ENCODE results near the gene TMEM87A. TPM values are rescaled to one million over a fixed set of nuclear protein-coding genes. Genes with fewer than 3 reads are reported as not detected.
"Not testable (repeated sequence)": the region's sequence is repeated elsewhere in the genome, so short reads cannot be mapped to it uniquely, and the experiment has no call there.

Gene TMEM87A
- total RNA-seq, 1 donor from 2014 or later: 52.6 TPM

GRCh38 chr15:42313463-42313862, 40.2 kb upstream of the TMEM87A start:
- ChIA-PET CTCF (no interaction called here), POLR2A (no interaction called here)
- no peaks in the 10 kb centered on the region for H3K9me3 Mint-ChIP-seq
- no peaks in the 10 kb centered on the region for H3K4me1 Mint-ChIP-seq
- no peak overlapping the region for H3K4me3 Mint-ChIP-seq
- intact Hi-C loops (cut with micrococcal nuclease): loop anchor here (1.0 kb wide), 1 partner anchor 38 kb away; no protein-coding TSS in a partner anchor
- no peak for TF ChIP-seq CTCF (IDR thresholded peaks at IDR 0.05)
- no peak for ATAC-seq (ENCODE audit: low read depth)
- DNase-seq: no peak
- no peak overlapping the region for H3K27ac Mint-ChIP-seq
- H3K27me3 Mint-ChIP-seq: no peaks in the 10 kb centered on the region
- peaks cover 75% of the 10 kb centered on the region for H3K36me3 Mint-ChIP-seq (ENCODE audit: low read depth)

- peaks cover 58% of the 10 kb centered on the region for H3K36me3 Mint-ChIP-seq (ENCODE audit: low read depth)
- intact Hi-C loops (cut with micrococcal nuclease): no loop called here
- POLR2A ChIA-PET: no interaction called here
Observed at GRCh38 chr15:42306681-42307080, 33.4 kb upstream of the TMEM87A start.

GRCh38 chr15:42301004-42301403, 27.8 kb upstream of the TMEM87A start:
- H3K27me3 Mint-ChIP-seq; H3K27ac Mint-ChIP-seq; CTCF ChIA-PET; intact Hi-C loops (cut with micrococcal nuclease); ATAC-seq (ENCODE audit: low read depth); H3K4me3 Mint-ChIP-seq; H3K9me3 Mint-ChIP-seq; POLR2A ChIA-PET; DNase-seq; H3K4me1 Mint-ChIP-seq: not testable (repeated sequence)
- H3K36me3 Mint-ChIP-seq (ENCODE audit: low read depth): peaks cover 46% of the 10 kb centered on the region

More at GRCh38 chr15:42306681-42307080, 33.4 kb upstream of the TMEM87A start:
- DNase-seq: no peak
- Mint-ChIP-seq H3K27ac (no peak overlapping the region), H3K9me3 (peaks cover 1% of the 10 kb centered on the region), H3K4me3 (no peak overlapping the region), H3K27me3 (no peaks in the 10 kb centered on the region), H3K4me1 (no peaks in the 10 kb centered on the region)
- TF ChIP-seq CTCF (IDR thresholded peaks at IDR 0.05): no peak
- ATAC-seq (ENCODE audit: low read depth): no peak
- CTCF ChIA-PET: no interaction called here

- intact Hi-C loops (cut with micrococcal nuclease): no loop called here
- POLR2A ChIA-PET: no interaction called here
- H3K9me3 Mint-ChIP-seq: no peaks in the 10 kb centered on the region
- H3K27me3 Mint-ChIP-seq: no peaks in the 10 kb centered on the region
- no peaks in the 10 kb centered on the region for H3K4me1 Mint-ChIP-seq
- peaks cover 89% of the 10 kb centered on the region for H3K36me3 Mint-ChIP-seq (ENCODE audit: low read depth)
- DNase-seq: no peak
- H3K27ac Mint-ChIP-seq: no peak overlapping the region
- no peak for TF ChIP-seq CTCF (IDR thresholded peaks at IDR 0.05)
- ATAC-seq (ENCODE audit: low read depth): no peak
- no peak overlapping the region for H3K4me3 Mint-ChIP-seq
- CTCF ChIA-PET: no interaction called here
Observed at GRCh38 chr15:42289166-42289565, 15.9 kb upstream of the TMEM87A start.

- intact Hi-C loops (cut with micrococcal nuclease): no loop called here
- POLR2A ChIA-PET: no interaction called here
- H3K27me3 Mint-ChIP-seq: no peaks in the 10 kb centered on the region
- no peaks in the 10 kb centered on the region for H3K9me3 Mint-ChIP-seq
- H3K4me3 Mint-ChIP-seq: no peak overlapping the region
- H3K4me1 Mint-ChIP-seq: no peaks in the 10 kb centered on the region
- TF ChIP-seq CTCF (IDR thresholded peaks at IDR 0.05): no peak
- peaks cover 89% of the 10 kb centered on the region for H3K36me3 Mint-ChIP-seq (ENCODE audit: low read depth)
- no peak for DNase-seq
- no peak overlapping the region for H3K27ac Mint-ChIP-seq
- CTCF ChIA-PET: no interaction called here
- ATAC-seq (ENCODE audit: low read depth): no peak
Observed at GRCh38 chr15:42287931-42288330, 14.7 kb upstream of the TMEM87A start.

- DNase-seq (no peak), ATAC-seq (ENCODE audit: low read depth) (no peak)
- H3K27me3 Mint-ChIP-seq: no peaks in the 10 kb centered on the region
- H3K36me3 Mint-ChIP-seq (ENCODE audit: low read depth): peaks cover 87% of the 10 kb centered on the region
- no peak overlapping the region for H3K27ac Mint-ChIP-seq
- no peak for TF ChIP-seq CTCF (IDR thresholded peaks at IDR 0.05)
- H3K4me1 Mint-ChIP-seq: no peaks in the 10 kb centered on the region
- ChIA-PET CTCF (no interaction called here), POLR2A (interaction anchor here (1.2 kb wide), 1 partner anchor 13 kb away, joined by 4 read pairs; the partner anchor contains the start of gene TMEM87A)
- H3K9me3 Mint-ChIP-seq: no peaks in the 10 kb centered on the region
- H3K4me3 Mint-ChIP-seq: no peak overlapping the region
- intact Hi-C loops (cut with micrococcal nuclease): no loop called here
Observed at GRCh38 chr15:42286445-42287029, 13.3 kb upstream of the TMEM87A start.

All from activated B cell treated with CpG ODN at 0.5 μM for 24 hours (primary cell).